ENCODE results near the gene ZNF569. TPM values are rescaled to one million over a fixed set of nuclear protein-coding genes. Genes with fewer than 3 reads are reported as not detected.

Gene ZNF569
- total and polyA plus RNA-seq, 2 of the 8 experiments (the other 6 are each of a cell fraction or from before 2014, with no cell fraction given), result 2.4 to 10.5 TPM

DNA sequence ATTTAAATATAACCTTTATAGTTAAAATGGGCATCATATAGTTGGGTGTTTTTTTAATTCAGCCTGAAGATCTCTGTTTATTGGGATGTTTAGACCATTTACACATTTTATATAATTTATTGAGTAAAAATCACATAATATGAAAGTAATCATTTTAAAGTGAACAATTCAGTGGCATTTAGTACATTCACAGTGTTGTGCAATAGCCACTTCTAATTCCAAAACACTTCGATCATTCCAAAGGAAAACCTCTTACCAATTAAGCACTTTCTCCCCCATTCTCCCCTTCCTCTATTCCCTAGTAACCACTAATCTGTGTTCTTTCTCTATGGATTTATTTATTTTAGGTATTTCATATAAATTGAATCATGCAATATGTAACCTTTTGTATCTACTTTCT, 66.2 kb downstream of the ZNF569 start:
- CTCF ChIA-PET (ENCODE audit: partially characterized antibody), result no interaction called here
- Histone ChIP-seq H2BK15ac (ENCODE audit: low read length) (no peak overlapping the region), H2BK5ac (ENCODE audit: low read depth, low read length) (no peak overlapping the region), H2BK20ac (ENCODE audit: low read length) (no peak overlapping the region), H3K27me3 (replicated peaks in 1 of 4; ENCODE audit: control insufficient read depth in 3 of 4, extremely low read depth in 1 of 4, insufficient read depth in 3 of 4, low read length in 3 of 4) (no peaks in the 10 kb centered on the region), H3K23me2 (ENCODE audit: low read depth, low read length) (no peaks in the 10 kb centered on the region), H2BK120ac (replicated peaks; ENCODE audit: low read depth, low read length) (no peak overlapping the region), H4K5ac (ENCODE audit: insufficient read length, low read depth, low read length) (no peak overlapping the region), H2BK12ac (ENCODE audit: low read depth, low read length) (no peak overlapping the region), H3K9ac (replicated peaks in 1 of 4; ENCODE audit: extremely low read depth in 1 of 4, low read depth in 3 of 4, low read length in 3 of 4) (no peak overlapping the region), H3K4me3 (ENCODE audit: extremely low read depth in 1 of 4, insufficient read depth in 2 of 4, low read depth in 3 of 4, low read length in 4 of 4) (no peak overlapping the region), H2AK5ac (ENCODE audit: low read depth, low read length) (no peak overlapping the region), H3K27ac (ENCODE audit: low read depth, low read length) (no peak overlapping the region), H3K36me3 (ENCODE audit: control insufficient read depth in 2 of 4, insufficient read depth in 4 of 4, low read length in 3 of 4) (no peaks in the 10 kb centered on the region; a peak in 1 of 8 replicates), H3K14ac (ENCODE audit: insufficient read length) (no peak overlapping the region), H3K9me3 (ENCODE audit: insufficient read depth in 2 of 2, low read depth in 1 of 2, low read length in 1 of 2) (peaks cover 54 to 55% of the 10 kb centered on the region in 2 experiments), H4K91ac (replicated peaks; ENCODE audit: insufficient read length, low read length) (no peak overlapping the region), H3K79me2 (ENCODE audit: control insufficient read depth in 1 of 2, insufficient read depth in 2 of 2, low read length in 2 of 2) (no peaks in the 10 kb centered on the region), H3K56ac (replicated peaks; ENCODE audit: insufficient read length, low read depth, low read length) (no peak overlapping the region), H2AFZ (ENCODE audit: low read length) (no peak overlapping the region), H3K23ac (ENCODE audit: insufficient read length) (no peak overlapping the region), H4K8ac (ENCODE audit: extremely low read depth, insufficient read depth, low read length) (no peak overlapping the region), H3K79me1 (ENCODE audit: low read depth, low read length) (no peaks in the 10 kb centered on the region), H3K4ac (replicated peaks; ENCODE audit: insufficient read length, low read depth, low read length) (no peak overlapping the region), H3K18ac (ENCODE audit: extremely low read depth, low read length) (no peak overlapping the region), H3K4me1 (replicated peaks in 1 of 4; ENCODE audit: control insufficient read depth in 3 of 4, insufficient read depth in 4 of 4, low read length in 3 of 4) (no peaks in the 10 kb centered on the region), H4K20me1 (replicated peaks in 1 of 2; ENCODE audit: control insufficient read depth in 1 of 2, insufficient read depth in 2 of 2, low read length in 2 of 2) (no peaks in the 10 kb centered on the region), H3K4me2 (ENCODE audit: insufficient read depth in 1 of 2, low read depth in 2 of 2, low read length in 2 of 2) (no peak overlapping the region)
- no peak for FAIRE-seq
- 85% methylated on average over 1 of the region's 1 CpG; no CpG with 5 or more reads in 1 of the 2 experiments for WGBS, 2 experiments (ENCODE audit: extremely low coverage in 1 of 2, insufficient coverage in 1 of 2, insufficient read length in 1 of 2, insufficient replicate concordance in 2 of 2, low coverage in 1 of 2, low lambda C conversion rate in 2 of 2, missing lambda C conversion rate in 1 of 2)
- DNase-seq (ENCODE audit: low read depth in 1 of 2, low spot score in 2 of 2), result no peak
- POLR2A ChIA-PET (ENCODE audit: partially characterized antibody), result no interaction called here
- TF ChIP-seq, protein P1, sequence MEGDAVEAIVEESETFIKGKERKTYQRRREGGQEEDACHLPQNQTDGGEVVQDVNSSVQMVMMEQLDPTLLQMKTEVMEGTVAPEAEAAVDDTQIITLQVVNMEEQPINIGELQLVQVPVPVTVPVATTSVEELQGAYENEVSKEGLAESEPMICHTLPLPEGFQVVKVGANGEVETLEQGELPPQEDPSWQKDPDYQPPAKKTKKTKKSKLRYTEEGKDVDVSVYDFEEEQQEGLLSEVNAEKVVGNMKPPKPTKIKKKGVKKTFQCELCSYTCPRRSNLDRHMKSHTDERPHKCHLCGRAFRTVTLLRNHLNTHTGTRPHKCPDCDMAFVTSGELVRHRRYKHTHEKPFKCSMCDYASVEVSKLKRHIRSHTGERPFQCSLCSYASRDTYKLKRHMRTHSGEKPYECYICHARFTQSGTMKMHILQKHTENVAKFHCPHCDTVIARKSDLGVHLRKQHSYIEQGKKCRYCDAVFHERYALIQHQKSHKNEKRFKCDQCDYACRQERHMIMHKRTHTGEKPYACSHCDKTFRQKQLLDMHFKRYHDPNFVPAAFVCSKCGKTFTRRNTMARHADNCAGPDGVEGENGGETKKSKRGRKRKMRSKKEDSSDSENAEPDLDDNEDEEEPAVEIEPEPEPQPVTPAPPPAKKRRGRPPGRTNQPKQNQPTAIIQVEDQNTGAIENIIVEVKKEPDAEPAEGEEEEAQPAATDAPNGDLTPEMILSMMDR (IDR thresholded peaks at IDR 0.05; ENCODE audit: control extremely low read depth in 1 of 3, insufficient read depth in 1 of 3, low read depth in 1 of 3, low read length in 3 of 3), result no peak
- TF ChIP-seq CBX5 (IDR thresholded peaks at IDR 0.05; ENCODE audit: low read depth, low read length) (no peak), CEBPB (IDR thresholded peaks at IDR 0.05; ENCODE audit: low read depth, low read length) (no peak), RNF2 (IDR thresholded peaks at IDR 0.05; ENCODE audit: borderline replicate concordance, low read depth, low read length, missing control alignments, poor library complexity, severe bottlenecking) (no peak), SIN3A (conservative IDR thresholded peaks at IDR 0.05 in 1 of 2, IDR thresholded peaks at IDR 0.05 in 1 of 2; ENCODE audit: low read depth in 1 of 2, low read length in 2 of 2) (no peak), JUND (IDR thresholded peaks at IDR 0.05; ENCODE audit: low read length) (no peak), TAF1 (IDR thresholded peaks at IDR 0.05; ENCODE audit: low read depth, low read length) (no peak), CTBP2 (IDR thresholded peaks at IDR 0.05; ENCODE audit: borderline replicate concordance, insufficient read depth, insufficient read length, low read length) (no peak), HDAC2 (IDR thresholded peaks at IDR 0.05; ENCODE audit: borderline replicate concordance in 1 of 2, low read depth in 2 of 2, low read length in 2 of 2) (no peak), EGR1 (IDR thresholded peaks at IDR 0.05; ENCODE audit: borderline replicate concordance, low read depth, low read length) (no peak), KDM5A (IDR thresholded peaks at IDR 0.05; ENCODE audit: low read length) (no peak)

Data from H1 (cell line).